GM21367 (cell line): ENCODE results near the gene KCNJ9.
"Not testable (repeated sequence)": the region's sequence is repeated elsewhere in the genome, so short reads cannot be mapped to it uniquely, and the experiment has no call there.

Source experiments
- ATAC-seq: cut with Tn5 transposase; IDR thresholded peaks from one replicate; pipeline ENCODE4 v1.9.1; 2021; ENCODE audit not compliant: unreplicated experiment

The KCNJ9 gene

DNA sequence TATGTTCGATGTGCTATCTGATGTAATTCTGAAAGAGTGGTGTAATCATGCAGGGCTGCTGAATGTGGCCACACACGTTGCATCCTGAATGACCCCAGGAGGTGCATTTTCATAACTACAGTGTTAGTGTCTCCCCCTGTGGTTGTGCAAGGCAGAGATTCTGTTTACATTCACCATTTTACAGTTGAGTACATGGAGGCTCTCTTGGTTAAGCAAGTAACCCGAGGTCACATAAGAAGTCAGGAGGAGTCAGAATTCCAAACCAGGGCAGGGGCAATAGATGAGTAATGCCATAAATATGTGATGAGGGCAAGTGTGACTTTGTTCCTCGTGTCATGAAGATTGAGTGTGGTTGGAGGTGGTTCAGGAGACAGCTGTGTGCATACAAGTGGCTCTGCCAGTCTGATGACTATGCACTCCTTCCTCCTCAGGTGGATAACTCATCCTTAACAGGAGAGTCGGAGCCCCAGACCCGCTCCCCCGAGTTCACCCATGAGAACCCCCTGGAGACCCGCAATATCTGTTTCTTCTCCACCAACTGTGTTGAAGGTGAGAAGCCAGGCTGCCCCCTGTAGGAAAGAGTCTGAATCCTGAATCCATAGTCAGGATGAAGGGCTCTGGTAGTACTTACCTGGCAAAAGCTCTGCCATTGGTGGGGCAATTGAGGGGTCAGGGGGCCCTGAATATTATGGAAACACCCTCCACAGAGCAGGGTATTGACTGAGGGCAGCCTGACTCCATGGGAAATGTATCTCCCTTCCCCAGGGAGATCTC is 43.6 kb downstream of the KCNJ9 start:
- ATAC-seq: no peak

GRCh38 chr1:160125746-160126145 is 44.4 kb downstream of the KCNJ9 start:
- ATAC-seq: no peak

- not testable (repeated sequence) for ATAC-seq
Observed at GRCh38 chr1:160126342-160126741, 45.0 kb downstream of the KCNJ9 start.

GRCh38 chr1:160127381-160127780 is 46.0 kb downstream of the KCNJ9 start:
- no peak for ATAC-seq

DNA sequence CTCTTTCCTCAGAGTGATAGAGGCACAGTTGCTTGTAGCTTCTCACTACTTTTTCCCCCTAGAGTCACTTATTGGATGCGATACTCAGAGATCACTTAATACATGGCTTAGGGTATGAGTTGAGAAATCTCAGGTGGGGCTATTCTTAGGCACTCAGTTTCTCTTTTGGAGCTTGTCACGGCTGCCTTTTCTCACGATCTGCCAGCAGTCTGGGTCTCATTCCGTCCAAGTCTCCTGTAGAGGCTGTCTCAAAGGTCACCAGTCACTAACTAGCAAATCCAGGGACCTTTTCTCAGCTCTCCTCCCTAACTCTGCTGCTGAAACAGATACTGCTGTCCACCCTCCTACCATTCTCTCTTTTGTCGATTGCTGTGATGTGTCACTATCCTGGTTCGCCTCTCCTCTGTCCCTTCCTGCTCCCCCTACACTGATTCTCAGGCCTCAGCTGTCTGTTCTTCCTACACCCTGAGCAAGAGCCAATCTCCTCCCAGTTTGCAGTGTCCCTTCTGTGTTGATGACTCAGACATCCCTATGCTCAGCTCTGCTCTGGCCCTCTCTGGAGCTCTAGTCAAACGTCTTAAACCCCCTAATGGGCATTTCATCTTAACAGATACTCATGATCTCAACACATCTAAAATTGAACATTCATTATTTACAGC is 46.7 kb downstream of the KCNJ9 start:
- no peak for ATAC-seq

DNA sequence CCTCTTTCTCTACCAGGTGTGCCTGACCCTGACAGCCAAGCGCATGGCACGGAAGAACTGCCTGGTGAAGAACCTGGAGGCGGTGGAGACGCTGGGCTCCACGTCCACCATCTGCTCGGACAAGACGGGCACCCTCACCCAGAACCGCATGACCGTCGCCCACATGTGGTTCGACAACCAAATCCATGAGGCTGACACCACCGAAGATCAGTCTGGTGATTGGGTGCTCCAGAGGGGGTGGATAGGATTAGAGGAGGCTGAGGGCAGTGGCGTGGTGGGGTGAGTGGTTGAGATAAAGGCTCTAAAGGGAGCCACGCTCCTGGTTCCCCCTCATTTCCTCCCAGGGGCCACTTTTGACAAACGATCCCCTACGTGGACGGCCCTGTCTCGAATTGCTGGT is 47.3 kb downstream of the KCNJ9 start:
- no peak for ATAC-seq

DNA sequence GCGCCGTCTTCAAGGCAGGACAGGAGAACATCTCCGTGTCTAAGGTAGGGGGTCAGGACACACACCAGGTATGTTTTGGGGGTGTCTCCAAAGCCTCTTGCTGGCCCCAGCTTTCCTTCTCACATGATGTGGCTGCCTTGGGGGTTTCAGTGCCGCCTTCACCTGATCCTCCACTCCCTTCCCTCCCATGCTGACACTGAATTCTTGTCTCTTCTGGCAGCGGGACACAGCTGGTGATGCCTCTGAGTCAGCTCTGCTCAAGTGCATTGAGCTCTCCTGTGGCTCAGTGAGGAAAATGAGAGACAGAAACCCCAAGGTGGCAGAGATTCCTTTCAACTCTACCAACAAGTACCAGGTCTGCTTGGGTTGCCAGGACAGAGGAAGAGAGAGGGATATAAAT is 47.7 kb downstream of the KCNJ9 start:
- ATAC-seq: no peak

GRCh38 chr1:160129558-160129957 is 48.2 kb downstream of the KCNJ9 start:
- ATAC-seq: no peak

DNA sequence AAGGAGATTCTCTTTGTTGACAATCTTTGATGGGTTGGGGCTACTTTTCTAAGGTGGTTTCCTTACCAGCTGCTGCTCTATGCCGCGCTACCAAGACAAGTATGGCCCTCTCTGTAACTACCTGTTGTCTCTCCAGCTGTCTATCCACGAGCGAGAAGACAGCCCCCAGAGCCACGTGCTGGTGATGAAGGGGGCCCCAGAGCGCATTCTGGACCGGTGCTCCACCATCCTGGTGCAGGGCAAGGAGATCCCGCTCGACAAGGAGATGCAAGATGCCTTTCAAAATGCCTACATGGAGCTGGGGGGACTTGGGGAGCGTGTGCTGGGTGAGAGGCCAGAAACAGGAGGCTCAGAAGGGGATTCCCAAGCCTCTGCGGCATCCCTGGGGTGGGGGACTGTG is 48.6 kb downstream of the KCNJ9 start:
- no peak for ATAC-seq

DNA sequence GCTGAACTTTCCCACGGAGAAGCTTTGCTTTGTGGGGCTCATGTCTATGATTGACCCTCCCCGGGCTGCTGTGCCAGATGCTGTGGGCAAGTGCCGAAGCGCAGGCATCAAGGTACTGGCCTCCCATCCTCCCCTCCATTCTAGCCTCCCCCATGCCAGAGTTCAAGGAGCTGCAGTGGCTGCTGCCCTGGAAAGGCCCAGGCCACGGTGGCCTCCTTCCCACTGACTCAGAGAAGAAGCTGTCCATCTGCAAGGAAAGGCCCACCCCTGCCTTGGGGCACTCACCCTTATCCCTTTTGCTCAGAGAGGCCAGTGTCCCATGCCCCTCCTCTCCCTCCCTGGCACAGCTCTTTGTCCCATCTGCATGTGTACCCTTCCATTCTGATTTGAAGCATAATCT is 49.1 kb downstream of the KCNJ9 start:
- ATAC-seq: no peak

- no peak for ATAC-seq
Observed at GRCh38 chr1:160130939-160131338, 49.6 kb downstream of the KCNJ9 start.

GRCh38 chr1:160131803-160132565 is 50.6 kb downstream of the KCNJ9 start:
- ATAC-seq: no peak

GRCh38 chr1:160133990-160134770 is 52.8 kb downstream of the KCNJ9 start:
- ATAC-seq: no peak

DNA sequence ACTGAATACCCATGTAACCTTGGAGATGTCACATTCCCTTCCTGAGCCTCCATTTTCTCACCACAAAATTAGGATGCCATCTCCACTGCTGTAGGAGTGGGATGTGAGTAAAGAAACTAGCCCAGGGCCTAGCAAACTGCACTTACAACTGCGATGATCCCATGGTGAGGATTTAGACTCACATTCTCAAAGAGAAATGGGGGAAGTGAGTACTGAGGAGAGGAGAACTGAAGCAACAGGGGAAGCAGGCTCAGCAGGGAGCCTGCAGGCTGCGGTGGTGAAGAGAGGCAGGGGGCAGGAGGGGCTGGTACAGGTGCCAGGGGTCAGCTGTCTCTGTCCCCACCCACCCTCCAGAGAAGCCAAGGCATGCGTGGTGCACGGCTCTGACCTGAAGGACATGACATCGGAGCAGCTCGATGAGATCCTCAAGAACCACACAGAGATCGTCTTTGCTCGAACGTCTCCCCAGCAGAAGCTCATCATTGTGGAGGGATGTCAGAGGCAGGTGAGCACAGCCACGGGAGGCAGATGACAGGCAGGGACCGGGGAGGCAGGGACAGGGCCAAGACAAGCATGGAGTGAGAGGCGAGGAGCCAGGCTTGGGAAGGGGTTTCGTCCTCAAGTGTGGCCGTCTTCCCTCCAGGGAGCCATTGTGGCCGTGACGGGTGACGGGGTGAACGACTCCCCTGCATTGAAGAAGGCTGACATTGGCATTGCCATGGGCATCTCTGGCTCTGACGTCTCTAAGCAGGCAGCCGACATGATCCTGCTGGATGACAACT is 53.6 kb downstream of the KCNJ9 start:
- ATAC-seq: no peak

- no peak for ATAC-seq
Observed at GRCh38 chr1:160136121-160136925, 55.0 kb downstream of the KCNJ9 start.

DNA sequence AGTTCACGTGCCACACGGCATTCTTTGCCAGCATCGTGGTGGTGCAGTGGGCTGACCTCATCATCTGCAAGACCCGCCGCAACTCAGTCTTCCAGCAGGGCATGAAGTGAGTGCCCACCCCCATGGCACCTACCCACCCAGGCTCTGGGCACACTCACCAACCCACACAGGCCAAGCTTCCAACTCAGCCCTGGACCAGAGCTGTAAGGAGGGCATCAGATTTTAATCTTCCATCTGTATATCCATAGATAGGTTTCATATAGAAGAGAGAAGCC is 55.5 kb downstream of the KCNJ9 start:
- no peak for ATAC-seq

DNA sequence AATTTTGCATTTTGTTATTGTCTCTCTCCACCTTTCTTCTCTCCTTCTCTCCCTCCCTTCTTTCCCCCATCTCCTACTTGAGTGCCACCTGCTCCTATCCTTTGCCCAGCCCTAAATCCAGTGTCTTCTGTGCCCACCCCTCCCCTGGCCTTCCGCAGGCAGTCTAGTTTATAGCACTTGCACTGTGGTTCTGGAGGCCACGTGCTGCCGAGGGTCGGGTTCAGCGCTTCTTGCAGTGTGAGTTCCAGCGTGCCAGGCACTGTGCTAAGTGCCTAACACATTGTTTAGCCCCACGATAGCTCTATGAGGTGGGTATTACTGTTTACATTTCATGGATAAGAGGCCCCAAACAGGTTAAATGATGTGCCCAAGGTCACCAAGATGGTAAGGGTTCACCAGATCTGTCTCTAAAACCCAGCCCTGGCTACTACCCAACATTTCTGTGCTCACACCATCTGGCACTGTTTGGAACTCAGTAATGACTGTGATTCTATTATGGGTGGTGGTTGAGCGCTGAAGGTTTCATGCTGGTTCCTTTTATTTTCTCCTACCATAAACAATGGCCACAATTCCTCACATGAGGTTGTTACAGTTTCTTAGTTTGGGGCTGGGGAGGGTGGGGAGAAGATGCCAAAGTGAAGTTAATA is 56.0 kb downstream of the KCNJ9 start:
- no peak for ATAC-seq

DNA sequence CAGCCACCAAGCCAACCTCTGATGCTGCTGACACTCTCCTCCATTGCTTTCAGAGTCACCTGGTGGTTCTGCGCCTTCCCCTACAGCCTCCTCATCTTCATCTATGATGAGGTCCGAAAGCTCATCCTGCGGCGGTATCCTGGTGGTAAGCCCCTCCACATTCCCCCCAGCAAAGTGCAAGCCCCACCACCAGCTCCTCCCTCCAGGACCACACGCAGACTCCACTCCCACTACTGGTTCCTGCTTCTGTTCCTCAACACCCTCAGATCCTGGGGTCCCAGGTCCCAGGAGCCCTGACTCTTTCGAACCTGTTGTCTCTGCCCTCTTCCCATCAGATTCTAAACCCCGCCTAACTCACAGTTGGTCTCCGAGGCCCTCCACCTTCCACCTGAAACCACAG is 58.5 kb downstream of the KCNJ9 start:
- no peak for ATAC-seq
